SK-N-SH treated with all-trans-retinoic acid at 6 μM for 48 hours (cell line): ENCODE measurements around the gene MAST4.

Source experiments
- CREB5 ChIP-seq: fragments of 250-450 bp; sonication (Bioruptor Pico); IDR thresholded peaks from 2 replicates; pipeline ENCODE4 v1.5.1; 2020; ENCODE audit warnings: low read depth, mild to moderate bottlenecking, moderate library complexity
- ZFP3 ChIP-seq: fragments of 250-450 bp; sonication (Bioruptor Pico); IDR thresholded peaks from 2 replicates; pipeline ENCODE4 v1.5.0; 2020; ENCODE audit warnings: mild to moderate bottlenecking, moderate library complexity

GRCh38 chr5:66888613-66889012 is 292.4 kb downstream of the MAST4 start:
- TF ChIP-seq ZFP3 (CRISPR knock-in tag) (no peak), CREB5 (CRISPR knock-in tag) (no peak)
